ENCODE data around the gene CDK14.

The CDK14 gene

GRCh38 chr7:91005841-91006240 is 409.7 kb downstream of the CDK14 start:
- DNase-seq (ENCODE audit: low read depth): no peak

DNA sequence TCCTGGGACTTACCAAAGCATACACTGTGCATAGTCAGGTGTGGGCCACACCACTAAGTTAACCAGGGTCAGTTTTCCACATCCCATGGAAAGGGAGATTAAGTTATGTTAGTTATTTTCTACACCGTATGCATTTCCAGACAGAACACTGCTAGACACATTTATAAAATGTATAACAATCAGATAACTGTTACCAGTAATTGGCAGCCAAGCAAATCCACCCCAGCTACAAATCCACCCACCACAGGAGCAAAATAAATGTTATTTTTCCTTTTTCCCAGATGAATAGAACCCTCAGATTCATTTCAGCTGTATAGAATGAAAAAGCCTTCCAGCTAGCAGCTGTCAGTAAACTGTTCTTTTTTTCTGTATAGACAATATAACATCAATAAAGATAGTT is 411.2 kb downstream of the CDK14 start:
- no peak for DNase-seq (ENCODE audit: low read depth)

GRCh38 chr7:91013078-91013477 is 417.0 kb downstream of the CDK14 start:
- DNase-seq (ENCODE audit: low read depth): no peak

DNA sequence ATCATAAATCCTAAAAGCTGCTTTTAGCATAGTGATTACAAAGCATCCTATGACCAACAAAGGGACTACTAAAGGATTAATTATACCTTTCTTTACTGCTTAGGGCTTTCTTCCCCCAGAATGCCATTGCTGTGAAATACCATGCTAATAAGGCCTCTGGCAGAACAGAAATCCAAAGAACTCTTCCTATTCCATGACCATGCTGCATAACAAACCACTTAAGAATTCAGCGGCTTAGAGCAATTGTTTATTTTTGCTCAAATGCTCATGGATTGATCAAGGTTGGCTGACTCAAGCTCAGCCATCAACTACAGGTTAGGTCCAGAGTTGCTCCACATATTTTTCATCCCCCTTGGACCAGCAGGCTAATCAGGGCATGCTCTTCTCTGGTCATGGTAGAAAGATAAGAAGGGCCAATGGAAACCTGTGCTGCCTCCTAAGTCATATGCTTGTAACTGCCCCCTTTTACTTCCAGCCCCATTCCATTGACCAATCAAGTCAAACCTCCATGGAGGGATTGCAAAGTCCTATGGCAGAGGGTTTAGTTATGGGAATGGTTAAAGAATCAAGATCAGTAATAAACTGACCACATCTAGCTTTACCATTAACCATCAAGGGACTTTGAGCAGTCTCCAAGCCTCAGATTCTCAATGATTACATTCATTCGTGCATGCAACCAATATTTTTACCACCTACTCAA is 423.7 kb downstream of the CDK14 start:
- DNase-seq (ENCODE audit: low read depth): no peak

GRCh38 chr7:91020636-91021385 is 424.7 kb downstream of the CDK14 start:
- DNase-seq (ENCODE audit: low read depth): no peak

GRCh38 chr7:91021956-91022355 is 425.8 kb downstream of the CDK14 start:
- no peak for DNase-seq (ENCODE audit: low read depth)

- DNase-seq (ENCODE audit: low read depth): no peak
These were observed 429.8 kb downstream of the CDK14 start for GRCh38 chr7:91025906-91026390.

- no peak for DNase-seq (ENCODE audit: low read depth)
These were observed 433.6 kb downstream of the CDK14 start for GRCh38 chr7:91029688-91030087.

GRCh38 chr7:91030680-91031380 is 434.7 kb downstream of the CDK14 start:
- no peak for DNase-seq (ENCODE audit: low read depth)

DNA sequence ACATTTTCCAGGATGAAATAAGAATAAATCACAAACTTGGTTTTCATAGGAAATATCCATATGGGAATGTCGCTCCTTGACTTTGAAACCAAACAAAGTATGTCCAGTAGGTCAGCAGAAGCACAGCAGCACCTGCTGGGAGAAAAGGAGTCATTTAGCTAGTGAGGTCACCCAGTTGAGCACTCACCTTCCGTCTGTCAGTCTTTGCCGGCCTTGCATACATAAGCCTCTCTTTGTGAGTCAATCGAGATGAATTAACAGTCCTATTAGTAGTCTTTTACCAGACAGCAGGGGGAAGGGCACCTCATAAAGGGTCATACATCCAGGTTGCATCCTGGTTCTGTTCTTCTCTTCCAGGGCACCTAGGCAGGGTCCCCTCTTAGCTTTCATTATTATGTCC is 435.6 kb downstream of the CDK14 start:
- no peak for DNase-seq (ENCODE audit: low read depth)

DNA sequence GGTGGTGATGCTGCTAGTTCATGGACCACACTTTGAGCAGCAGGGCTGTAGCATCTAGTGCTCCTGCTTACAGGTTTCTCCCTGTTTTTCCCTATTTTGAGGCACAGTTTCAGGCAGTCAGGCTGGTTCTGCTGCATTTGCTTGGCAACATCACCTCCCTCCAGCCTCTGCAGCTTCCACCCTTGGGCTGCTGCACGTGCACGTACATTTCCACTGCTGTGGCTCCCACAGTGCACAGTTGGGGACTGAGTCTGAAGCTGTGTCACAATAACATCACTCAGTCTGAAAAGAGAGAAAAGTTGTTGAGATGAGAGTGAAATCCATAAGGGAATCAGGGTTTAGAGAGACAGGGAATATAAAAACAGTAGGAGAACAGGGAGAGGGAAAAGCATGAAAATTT is 437.5 kb downstream of the CDK14 start:
- DNase-seq (ENCODE audit: low read depth): no peak

- DNase-seq (ENCODE audit: low read depth): no peak
These were observed 438.6 kb downstream of the CDK14 start for GRCh38 chr7:91034459-91035368.

- DNase-seq (ENCODE audit: low read depth): no peak
These were observed 442.9 kb downstream of the CDK14 start for GRCh38 chr7:91039033-91039432.

DNA sequence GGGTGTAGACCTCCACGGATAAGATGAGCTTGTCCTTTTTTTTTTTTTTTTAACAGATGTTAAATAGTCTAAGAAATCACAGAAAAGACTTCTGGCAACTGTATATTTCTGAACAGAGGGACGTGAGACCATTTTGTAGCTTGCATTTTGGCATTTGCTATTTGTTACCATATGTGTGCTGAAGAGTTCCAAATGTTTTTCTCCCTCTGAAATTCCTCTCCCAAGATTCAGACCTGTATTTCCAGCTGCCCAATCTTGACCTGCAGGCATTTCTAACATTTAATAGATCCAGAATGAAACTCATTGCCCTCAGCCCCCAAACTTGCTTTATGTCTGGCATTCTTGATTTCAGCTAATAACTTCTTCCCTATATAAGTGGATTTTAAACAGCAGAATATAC is 445.0 kb downstream of the CDK14 start:
- no peak for DNase-seq (ENCODE audit: low read depth)

- DNase-seq (ENCODE audit: low read depth): no peak
These were observed 445.9 kb downstream of the CDK14 start for GRCh38 chr7:91041901-91042484.

GRCh38 chr7:91043186-91043585 is 447.1 kb downstream of the CDK14 start:
- no peak for DNase-seq (ENCODE audit: low read depth)

- no peak for DNase-seq (ENCODE audit: low read depth)
These were observed 448.0 kb downstream of the CDK14 start for GRCh38 chr7:91043924-91044645.

GRCh38 chr7:91045606-91046005 is 449.5 kb downstream of the CDK14 start:
- DNase-seq (ENCODE audit: low read depth): no peak

DNA sequence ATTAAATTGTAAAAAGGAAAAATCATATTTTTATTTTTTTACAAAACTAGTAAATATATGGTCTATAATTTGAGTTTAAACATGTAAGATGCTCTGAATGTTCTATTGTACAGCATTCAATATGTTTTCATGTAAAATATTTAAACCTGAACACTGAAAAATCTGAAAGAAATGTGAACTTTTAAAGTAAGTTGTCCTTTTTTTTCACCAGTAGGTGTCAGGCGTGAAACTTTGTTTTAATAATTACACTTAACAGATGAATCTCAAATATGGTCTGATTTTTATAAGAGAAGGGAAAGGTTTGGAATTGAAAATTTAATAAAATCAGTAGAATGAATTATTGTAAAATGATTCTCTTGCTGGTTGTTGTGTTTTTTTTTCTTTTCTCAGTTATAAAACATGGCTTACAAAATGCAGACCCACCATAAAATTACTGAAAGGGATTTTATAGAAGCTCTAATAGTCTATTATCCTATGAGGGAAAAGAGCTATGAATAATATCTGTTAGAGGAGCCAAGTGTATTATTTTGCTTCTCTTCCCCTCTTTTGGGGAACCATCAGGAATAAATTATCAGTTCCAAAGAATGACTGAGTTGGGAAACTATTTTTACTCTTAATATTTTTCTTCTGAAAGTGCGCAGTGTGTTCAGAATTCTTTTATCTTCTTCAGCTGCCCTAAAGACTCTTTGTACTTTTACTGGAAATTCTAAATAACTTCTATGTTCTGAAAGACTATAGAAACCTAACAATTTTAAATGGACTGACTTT is 450.4 kb downstream of the CDK14 start:
- no peak for DNase-seq (ENCODE audit: low read depth)

DNA sequence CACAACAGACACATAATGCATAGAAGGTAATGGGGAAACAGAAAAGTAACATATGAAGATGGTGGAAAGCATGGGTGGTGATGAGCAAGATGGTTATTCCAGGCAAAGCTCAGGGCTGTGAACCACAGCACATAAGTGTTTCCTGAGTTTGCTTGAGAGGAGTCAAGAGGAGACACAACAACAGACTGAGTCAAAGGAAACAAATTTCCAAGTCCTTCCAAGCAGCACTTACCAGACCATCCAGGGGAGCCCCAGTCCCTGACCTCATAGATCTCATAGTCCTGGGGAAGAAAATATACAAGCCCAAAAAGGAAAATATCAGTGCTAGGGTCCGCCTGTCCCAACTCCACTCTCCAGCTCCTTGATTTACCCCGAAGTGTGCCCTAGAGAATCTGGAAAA is 451.5 kb downstream of the CDK14 start:
- no peak for DNase-seq (ENCODE audit: low read depth)

Measured in stimulated activated CD8-positive, alpha-beta memory T cell treated with anti-CD3 and anti-CD28 coated beads, Interleukin-7, amount 100 ng/mL, for 24 hours (primary cell).